OCI-LY7 (cell line): ENCODE results near the gene SLC16A9. TPM values are rescaled to one million over a fixed set of nuclear protein-coding genes. Genes with fewer than 3 reads are reported as not detected.
"Not testable (repeated sequence)": the region's sequence is repeated elsewhere in the genome, so short reads cannot be mapped to it uniquely, and the experiment has no call there.

Experiments
- BruUV-seq: library from RNA; stranded (reverse); fragments of 400-500 nt; replicated peaks from 2 replicates; lab custom pipeline; 2021; lab: Mats Ljungman, UMichigan
- CTCF ChIA-PET: fragments of 300-600 bp; sonication (Branson Sonifier 250); formaldehyde crosslinking; loops from one replicate; lab custom pipeline; 2022; ENCODE audit warnings: antibody characterized with exemption; ENCODE audit not compliant: unreplicated experiment; lab: Charles Lee
- POLR2A ChIA-PET: fragments of 300-600 bp; sonication (Branson Sonifier 250); formaldehyde crosslinking; loops from one replicate; lab custom pipeline; 2022; ENCODE audit warnings: antibody characterized with exemption; lab: Charles Lee
- DNase-seq: peaks from one replicate; pipeline ENCODE4 v3.0.0-alpha.2; 2015; ENCODE audit warnings: low spot score
- H2AFZ ChIP-seq: fragments of 200-600 bp; sonication (generic), shearing (Covaris generic); 2 replicates; pipeline ENCODE4 v1.6.1; 2014; ENCODE audit warnings: mild to moderate bottlenecking, antibody characterized with exemption, low read length, moderate library complexity
- H3K27ac ChIP-seq: fragments of 200-600 bp; sonication (generic); 2 replicates; pipeline ENCODE4 v1.5.1; 2014; ENCODE audit warnings: mixed run types, low read depth, mild to moderate bottlenecking, moderate library complexity, low read length, inconsistent platforms; ENCODE audit not compliant: poor library complexity, severe bottlenecking
- H3K36me3 ChIP-seq: fragments of 200-600 bp; sonication (generic); 2 replicates; pipeline ENCODE4 v1.6.1; 2014; ENCODE audit warnings: mild to moderate bottlenecking, antibody characterized with exemption, low read length, moderate library complexity, mixed read lengths; ENCODE audit not compliant: insufficient read depth
- H3K4me1 ChIP-seq: fragments of 200-600 bp; sonication (generic); 2 replicates; pipeline ENCODE4 v1.5.1; 2014; ENCODE audit warnings: mild to moderate bottlenecking, low read length; ENCODE audit not compliant: insufficient read depth, poor library complexity, severe bottlenecking
- H3K4me2 ChIP-seq: fragments of 200-600 bp; sonication (generic); 2 replicates; pipeline ENCODE4 v1.6.1; 2014; ENCODE audit warnings: mild to moderate bottlenecking, low read length
- H3K4me3 ChIP-seq: fragments of 200-600 bp; sonication (generic); 2 replicates; pipeline ENCODE4 v1.5.1; 2014; ENCODE audit warnings: mild to moderate bottlenecking, low read depth, low read length; ENCODE audit not compliant: poor library complexity, severe bottlenecking
- H3K79me2 ChIP-seq: fragments of 200-600 bp; sonication (generic); 2 replicates; pipeline ENCODE4 v1.6.1; 2016; ENCODE audit warnings: low read depth, mild to moderate bottlenecking, low read length, moderate library complexity, mixed read lengths; ENCODE audit not compliant: insufficient read depth
- H3K9me2 ChIP-seq: fragments of 200-600 bp; sonication (generic); 2 replicates; pipeline ENCODE4 v1.6.1; 2016; ENCODE audit warnings: mild to moderate bottlenecking, low read length, mixed read lengths; ENCODE audit not compliant: insufficient read depth
- H3K9me3 ChIP-seq: fragments of 200-600 bp; sonication (generic); 2 replicates; pipeline ENCODE4 v1.6.1; 2014; ENCODE audit warnings: mild to moderate bottlenecking, mixed run types, low read length, mixed read lengths
- H4K20me1 ChIP-seq: fragments of 200-600 bp; sonication (generic); 2 replicates; pipeline ENCODE4 v1.6.1; 2014; ENCODE audit warnings: mild to moderate bottlenecking, antibody characterized with exemption, low read length, moderate library complexity, mixed read lengths; ENCODE audit not compliant: insufficient read depth
- CTCF ChIP-seq: fragments of 200-600 bp; sonication (generic); conservative IDR thresholded peaks from 2 replicates; pipeline ENCODE4 v1.5.1; 2014; ENCODE audit warnings: mild to moderate bottlenecking, antibody characterized with exemption, low read length, moderate library complexity, mixed read lengths
- EZH2phosphoT487 ChIP-seq: fragments of 200-600 bp; sonication (generic); IDR thresholded peaks from 2 replicates; pipeline ENCODE4 v1.6.1; 2018; ENCODE audit warnings: low read depth, borderline replicate concordance, mild to moderate bottlenecking, mixed run types, antibody characterized with exemption, low read length, moderate library complexity, mixed read lengths
- intact Hi-C: fragments of 100-400 bp; cut with micrococcal nuclease; formaldehyde crosslinking; loops from one replicate; pipeline ENCODE4 v1.10.0; 2022; ENCODE audit not compliant: unreplicated experiment
- total RNA-seq, 2 experiments: library from RNA; depleted of rRNA in 1 of 2; stranded (reverse); fragments of >200 nt in 1 of 2; shearing (Covaris generic) in 1 of 2; gene quantifications; 2 replicates each; pipeline ENCODE4 v1.2.3, GENCODE V29; 2014 to 2022

The SLC16A9 gene
- total RNA-seq, 2 experiments from 2014 or later, result not detected

GRCh38 chr10:59644841-59645240, 64.8 kb downstream of the SLC16A9 start:
- BruUV-seq, result no TSS peak
- no peak overlapping the region for H2AFZ ChIP-seq
- ChIA-PET CTCF (no interaction called here), POLR2A (no interaction called here)
- H3K4me3 ChIP-seq, result no peak overlapping the region
- no peak for TF ChIP-seq EZH2phosphoT487
- TF ChIP-seq CTCF, result no peak
- intact Hi-C loops, result no loop called here
- H3K4me1 ChIP-seq, result no peaks in the 10 kb centered on the region
- H3K36me3 ChIP-seq, result no peaks in the 10 kb centered on the region
- H3K27ac ChIP-seq, result no peak overlapping the region
- no peak overlapping the region for H3K4me2 ChIP-seq
- H3K9me2 ChIP-seq, result no peaks in the 10 kb centered on the region
- DNase-seq, result no peak
- no peaks in the 10 kb centered on the region for H3K79me2 ChIP-seq
- no peaks in the 10 kb centered on the region for H4K20me1 ChIP-seq
- no peaks in the 10 kb centered on the region; the same call in 1 of the 2 replicates for H3K9me3 ChIP-seq

GRCh38 chr10:59641688-59642087, 68.0 kb downstream of the SLC16A9 start:
- H3K4me2 ChIP-seq, H3K4me3 ChIP-seq, POLR2A ChIA-PET, H3K9me2 ChIP-seq, H3K27ac ChIP-seq, H4K20me1 ChIP-seq, H3K4me1 ChIP-seq, H2AFZ ChIP-seq, intact Hi-C loops, CTCF ChIA-PET, DNase-seq, H3K9me3 ChIP-seq, H3K79me2 ChIP-seq, H3K36me3 ChIP-seq, BruUV-seq: not testable (repeated sequence)

- no peak overlapping the region for H2AFZ ChIP-seq
- TF ChIP-seq CTCF (no peak), EZH2phosphoT487 (no peak)
- H3K4me1 ChIP-seq, result no peaks in the 10 kb centered on the region
- no peaks in the 10 kb centered on the region for H3K9me3 ChIP-seq
- H3K27ac ChIP-seq, result no peak overlapping the region
- H3K79me2 ChIP-seq, result no peaks in the 10 kb centered on the region
- no peak for DNase-seq
- BruUV-seq, result no TSS peak
- no peaks in the 10 kb centered on the region for H3K36me3 ChIP-seq
- CTCF ChIA-PET, result no interaction called here
- POLR2A ChIA-PET, result interaction anchor here (1.8 kb wide), 1 partner anchor 9 kb away, joined by 5 read pairs; no protein-coding TSS in a partner anchor
- H4K20me1 ChIP-seq, result no peaks in the 10 kb centered on the region
- intact Hi-C loops, result no loop called here
- no peak overlapping the region for H3K4me2 ChIP-seq
- no peaks in the 10 kb centered on the region for H3K9me2 ChIP-seq
- no peak overlapping the region for H3K4me3 ChIP-seq
These were observed 74.0 kb downstream of the SLC16A9 start for GRCh38 chr10:59635502-59636290.
